Ovary (tissue), 3 donors: Measurements from ENCODE around the gene SVIL.

ENCODE experiments used
- CTCF ChIP-seq, 3 donors: fragments of 450-650 bp in 2 of 3; fragments of 200-600 bp in 1 of 3; IDR thresholded peaks; one replicate each; pipeline versions ENCODE4 v1.5.1 to v1.8.0; 2016 to 2022; ENCODE audit warnings: antibody characterized with exemption in 3 of 3, mild to moderate bottlenecking in 1 of 3
- EP300 ChIP-seq: sonication (generic); formaldehyde crosslinking; IDR thresholded peaks from one replicate; pipeline ENCODE4 v1.6.1; 2017; ENCODE audit warnings: antibody characterized with exemption
- POLR2A ChIP-seq: fragments of 450-650 bp; IDR thresholded peaks from one replicate; pipeline ENCODE4 v1.6.1; 2017; ENCODE audit warnings: antibody characterized with exemption, mild to moderate bottlenecking, moderate library complexity
- donor health status: DM: no; HTN: no; CAD: no.

GRCh38 chr10:29578457-29578856 is 56.3 kb downstream of the SVIL start:
- TF ChIP-seq CTCF (IDR thresholded peaks at IDR 0.05) (no peak), POLR2A (no peak), EP300 (no peak)
